H1 (cell line): ENCODE data around the gene TLE4.

Experiments used
- CTCF ChIP-seq, 3 experiments: IDR thresholded peaks; 1 replicate in 2 of 3; 2 replicates in 1 of 3; pipeline versions ENCODE4 v1.5.1 to v1.6.1; 2011; ENCODE audit warnings: low read length in 3 of 3, mild to moderate bottlenecking in 3 of 3, inconsistent platforms in 2 of 3, low read depth in 1 of 3, moderate library complexity in 1 of 3; ENCODE audit not compliant: insufficient read depth in 1 of 3; ENCODE audit errors: control extremely low read depth in 1 of 3
- E2F6 ChIP-seq: IDR thresholded peaks from 2 replicates; pipeline ENCODE4 v1.6.1; 2012; ENCODE audit warnings: inconsistent platforms
- EP300 ChIP-seq, 2 experiments: IDR thresholded peaks; 1 replicate in 1 of 2; 2 replicates in 1 of 2; pipeline ENCODE4 v1.6.1; 2011 to 2012; ENCODE audit warnings: low read depth in 2 of 2, low read length in 2 of 2, mild to moderate bottlenecking in 2 of 2, borderline replicate concordance in 1 of 2, inconsistent platforms in 1 of 2, moderate library complexity in 1 of 2
- EZH2 ChIP-seq: fragments of 200-600 bp; sonication (generic); IDR thresholded peaks from 2 replicates; pipeline ENCODE4 v1.7.1; 2012; ENCODE audit warnings: low read depth, mild to moderate bottlenecking, moderate library complexity, low read length, inconsistent platforms; ENCODE audit not compliant: severe bottlenecking
- POLR2A ChIP-seq, 2 experiments: IDR thresholded peaks; 1 replicate in 1 of 2; 2 replicates in 1 of 2; pipeline ENCODE4 v1.6.1; 2011; ENCODE audit warnings: low read depth in 2 of 2, low read length in 2 of 2, mild to moderate bottlenecking in 2 of 2; ENCODE audit errors: control extremely low read depth in 1 of 2
- POLR2AphosphoS5 ChIP-seq: IDR thresholded peaks from 2 replicates; pipeline ENCODE4 v1.6.1; 2011; ENCODE audit warnings: low read depth, low read length
- RFX5 ChIP-seq: IDR thresholded peaks from 2 replicates; pipeline ENCODE4 v1.6.1; 2011; ENCODE audit warnings: low read depth, low read length, improper control_type of control experiment, borderline replicate concordance
- SP1 ChIP-seq: IDR thresholded peaks from 2 replicates; pipeline ENCODE4 v1.6.1; 2011; ENCODE audit warnings: low read depth, low read length
- SUZ12 ChIP-seq: fragments of 200-600 bp; sonication (generic); IDR thresholded peaks from 2 replicates; pipeline ENCODE4 v1.6.1; 2012; ENCODE audit warnings: mild to moderate bottlenecking, inconsistent platforms, low read length, moderate library complexity, mixed read lengths
- TAF1 ChIP-seq: IDR thresholded peaks from 2 replicates; pipeline ENCODE4 v1.6.1; 2011; ENCODE audit warnings: mild to moderate bottlenecking, low read depth, low read length
- YY1 ChIP-seq: IDR thresholded peaks from 2 replicates; pipeline ENCODE4 v1.6.1; 2011; ENCODE audit warnings: low read depth, mild to moderate bottlenecking, low read length
- ZNF274 ChIP-seq: IDR thresholded peaks from 2 replicates; pipeline ENCODE4 v1.7.0; 2012; ENCODE audit warnings: low read length, borderline replicate concordance; ENCODE audit errors: extremely low read depth
- TF ChIP-seq, protein P1 (sequence below): IDR thresholded peaks from 2 replicates; pipeline ENCODE4 v1.6.1; 2012; ENCODE audit warnings: inconsistent platforms

- TF ChIP-seq CTCF (IDR thresholded peaks at IDR 0.05; ENCODE audit: control extremely low read depth in 1 of 3, insufficient read depth in 1 of 3, low read depth in 1 of 3, low read length in 3 of 3) (no peak), POLR2A (IDR thresholded peaks at IDR 0.05; ENCODE audit: control extremely low read depth in 1 of 2, low read depth in 2 of 2, low read length in 2 of 2) (no peak), ZNF274 (no peak), EP300 (IDR thresholded peaks at IDR 0.05; ENCODE audit: borderline replicate concordance in 1 of 2, low read depth in 2 of 2, low read length in 2 of 2) (no peak), TAF1 (no peak), E2F6 (no peak), EZH2 (no peak), SP1 (no peak), YY1 (no peak), POLR2AphosphoS5 (no peak), RFX5 (no peak), SUZ12 (no peak)
- TF ChIP-seq, protein P1, sequence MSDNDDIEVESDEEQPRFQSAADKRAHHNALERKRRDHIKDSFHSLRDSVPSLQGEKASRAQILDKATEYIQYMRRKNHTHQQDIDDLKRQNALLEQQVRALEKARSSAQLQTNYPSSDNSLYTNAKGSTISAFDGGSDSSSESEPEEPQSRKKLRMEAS = no peak
Measured at GRCh38 chr9:79764374-79764773, 192.6 kb downstream of the TLE4 start.
